ENCODE measurements around the gene FBXL17.

- TF ChIP-seq CTCF (IDR thresholded peaks at IDR 0.05) (no peak), POLR2A (IDR thresholded peaks at IDR 0.05) (no peak)
Measured at GRCh38 chr5:107979900-107980299, 402.0 kb downstream of the FBXL17 start.

All from breast epithelium (tissue), 3 donors.